ENCODE results near the gene SYDE1.

DNA sequence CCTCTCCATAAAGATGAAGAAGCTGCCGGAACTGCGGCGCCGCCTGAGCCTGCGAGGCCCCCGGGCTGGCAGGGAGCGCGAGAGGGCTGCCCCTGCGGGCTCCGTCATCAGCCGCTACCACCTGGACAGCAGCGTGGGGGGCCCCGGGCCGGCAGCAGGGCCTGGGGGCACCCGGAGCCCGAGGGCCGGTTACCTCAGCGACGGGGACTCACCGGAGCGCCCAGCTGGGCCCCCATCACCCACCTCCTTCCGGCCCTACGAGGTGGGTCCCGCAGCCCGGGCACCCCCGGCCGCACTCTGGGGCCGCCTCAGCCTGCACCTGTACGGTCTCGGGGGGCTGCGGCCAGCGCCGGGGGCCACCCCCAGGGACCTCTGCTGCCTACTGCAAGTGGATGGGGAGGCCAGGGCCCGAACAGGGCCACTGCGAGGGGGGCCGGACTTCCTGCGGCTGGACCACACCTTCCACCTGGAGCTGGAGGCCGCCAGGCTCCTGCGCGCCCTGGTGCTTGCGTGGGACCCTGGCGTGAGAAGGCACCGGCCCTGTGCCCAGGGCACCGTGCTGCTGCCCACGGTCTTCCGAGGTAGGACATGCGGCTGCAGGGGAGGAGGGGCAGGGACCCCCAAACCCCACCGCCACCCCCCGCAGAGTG lies 2.7 kb downstream of the SYDE1 start:
- TF ChIP-seq, protein P1, sequence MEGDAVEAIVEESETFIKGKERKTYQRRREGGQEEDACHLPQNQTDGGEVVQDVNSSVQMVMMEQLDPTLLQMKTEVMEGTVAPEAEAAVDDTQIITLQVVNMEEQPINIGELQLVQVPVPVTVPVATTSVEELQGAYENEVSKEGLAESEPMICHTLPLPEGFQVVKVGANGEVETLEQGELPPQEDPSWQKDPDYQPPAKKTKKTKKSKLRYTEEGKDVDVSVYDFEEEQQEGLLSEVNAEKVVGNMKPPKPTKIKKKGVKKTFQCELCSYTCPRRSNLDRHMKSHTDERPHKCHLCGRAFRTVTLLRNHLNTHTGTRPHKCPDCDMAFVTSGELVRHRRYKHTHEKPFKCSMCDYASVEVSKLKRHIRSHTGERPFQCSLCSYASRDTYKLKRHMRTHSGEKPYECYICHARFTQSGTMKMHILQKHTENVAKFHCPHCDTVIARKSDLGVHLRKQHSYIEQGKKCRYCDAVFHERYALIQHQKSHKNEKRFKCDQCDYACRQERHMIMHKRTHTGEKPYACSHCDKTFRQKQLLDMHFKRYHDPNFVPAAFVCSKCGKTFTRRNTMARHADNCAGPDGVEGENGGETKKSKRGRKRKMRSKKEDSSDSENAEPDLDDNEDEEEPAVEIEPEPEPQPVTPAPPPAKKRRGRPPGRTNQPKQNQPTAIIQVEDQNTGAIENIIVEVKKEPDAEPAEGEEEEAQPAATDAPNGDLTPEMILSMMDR (conservative IDR thresholded peaks at IDR 0.05; ENCODE audit: low read length), result no peak
- TF ChIP-seq EZH2phosphoT487 (IDR thresholded peaks at IDR 0.05; ENCODE audit: borderline replicate concordance), result no peak

Measured in Loucy (cell line).